Adipose tissue (tissue), 3 donors: Measurements from ENCODE around the gene FGB. TPM values are rescaled to one million over a fixed set of nuclear protein-coding genes. Genes with fewer than 3 reads are reported as not detected.

ENCODE experiments used
- H3K27ac ChIP-seq: one replicate; pipeline ENCODE4 v1.5.1; 2013; ENCODE audit warnings: low read depth, low read length
- WGBS, 3 donors: extraction: QIAGEN DNeasy Blood & Tissue Kit; methylation state at CpG; one replicate each; pipeline ENCODE4 v1.1.7; 2013; 5-methylcytosine and 5-hydroxymethylcytosine counted together
- polyA plus RNA-seq, 3 donors: library from polyadenylated mRNA; stranded (reverse); fragments of 200-250 nt; gene quantifications; one replicate each; pipeline ENCODE4 v1.2.3, GENCODE V29; 2013
- donor health status: healthy with polysubstance abuse.
- donor health status: Bipolar disorder and iron deficiency.
- donor health status: healthy.

Gene FGB
- polyA plus RNA-seq: under 1 TPM in 2 of 3 donors, not detected in 1; 0.14 to 0.31 TPM

DNA sequence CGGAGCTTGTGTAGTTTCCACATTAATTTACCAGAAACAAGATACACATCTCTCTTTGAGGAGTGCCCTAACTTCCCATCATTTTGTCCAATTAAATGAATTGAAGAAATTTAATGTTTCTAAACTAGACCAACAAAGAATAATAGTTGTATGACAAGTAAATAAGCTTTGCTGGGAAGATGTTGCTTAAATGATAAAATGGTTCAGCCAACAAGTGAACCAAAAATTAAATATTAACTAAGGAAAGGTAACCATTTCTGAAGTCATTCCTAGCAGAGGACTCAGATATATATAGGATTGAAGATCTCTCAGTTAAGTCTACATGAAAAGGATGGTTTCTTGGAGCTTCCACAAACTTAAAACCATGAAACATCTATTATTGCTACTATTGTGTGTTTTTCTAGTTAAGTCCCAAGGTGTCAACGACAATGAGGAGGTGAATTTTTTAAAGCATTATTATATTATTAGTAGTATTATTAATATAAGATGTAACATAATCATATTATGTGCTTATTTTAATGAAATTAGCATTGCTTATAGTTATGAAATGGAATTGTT, at the start of gene FGB:
Gene FGB (plus strand): TSS at position 315 of the 558 bp plus-strand sequence. CDS start 8 bp downstream, at position 323.
- WGBS, 3 donors: 73 to 80% (median 74%) methylated on average over 2 of the region's 2 CpGs
- no peak within 1 kb of the TSS for H3K27ac ChIP-seq

DNA sequence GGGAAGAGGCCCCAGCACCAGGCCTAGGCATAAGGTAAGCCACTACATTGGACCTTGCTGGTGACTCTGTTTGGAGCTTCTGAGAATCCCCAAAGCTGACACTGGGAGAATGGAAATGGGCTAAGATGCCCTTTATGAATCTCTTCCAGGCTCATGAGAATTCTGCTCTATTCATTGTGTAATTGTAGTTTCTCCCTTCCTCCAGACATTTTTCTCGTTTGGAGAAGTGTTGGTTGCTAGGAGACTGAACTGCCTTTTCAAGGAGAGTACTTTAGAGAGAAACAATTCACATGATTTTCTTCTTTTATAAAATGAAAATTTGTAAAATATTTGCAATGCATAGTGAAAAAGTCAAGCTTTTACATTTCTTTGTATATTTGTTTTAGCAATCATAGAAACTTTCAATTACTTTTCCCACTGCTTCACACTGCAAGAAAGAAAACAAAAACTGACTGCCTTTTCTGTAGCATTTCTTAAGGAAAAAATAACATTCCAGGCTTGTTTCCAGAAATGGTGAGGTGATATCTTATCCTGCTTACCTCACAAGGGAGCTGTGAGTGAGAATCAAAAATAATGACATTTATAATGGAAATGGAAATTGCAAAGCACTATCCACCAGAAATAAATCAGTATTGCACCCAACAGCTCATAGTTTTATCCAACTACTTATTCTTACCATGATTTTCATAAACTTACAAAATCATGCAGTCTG, 46.3 kb upstream of the FGB start:
- H3K27ac ChIP-seq: no peak overlapping the region
- 2 to 24% (median 7%) methylated on average over 1 of the region's 1 CpG for WGBS, 3 donors

DNA sequence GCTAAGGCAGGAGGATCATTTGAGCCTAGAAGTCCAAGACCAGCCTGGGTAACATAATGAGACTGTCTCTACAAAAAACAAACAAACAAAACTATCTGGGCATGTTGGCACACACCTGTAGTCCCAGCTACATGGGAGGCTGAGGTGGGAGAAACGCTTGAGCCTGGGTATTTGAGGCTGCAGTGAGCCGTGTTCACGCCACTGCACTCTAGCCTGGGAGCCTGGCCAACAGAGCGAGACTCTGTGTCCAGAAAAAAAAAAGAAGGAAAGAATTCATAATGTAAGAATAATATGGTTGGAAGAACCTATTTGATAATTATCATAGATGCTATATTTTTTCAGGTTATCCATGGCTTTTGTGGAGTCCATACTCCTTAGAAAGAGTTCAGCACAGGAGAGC, 45.2 kb upstream of the FGB start:
- WGBS, 3 donors: 72 to 76% (median 73%) methylated on average over 4 of the region's 4 CpGs
- H3K27ac ChIP-seq: no peak overlapping the region

DNA sequence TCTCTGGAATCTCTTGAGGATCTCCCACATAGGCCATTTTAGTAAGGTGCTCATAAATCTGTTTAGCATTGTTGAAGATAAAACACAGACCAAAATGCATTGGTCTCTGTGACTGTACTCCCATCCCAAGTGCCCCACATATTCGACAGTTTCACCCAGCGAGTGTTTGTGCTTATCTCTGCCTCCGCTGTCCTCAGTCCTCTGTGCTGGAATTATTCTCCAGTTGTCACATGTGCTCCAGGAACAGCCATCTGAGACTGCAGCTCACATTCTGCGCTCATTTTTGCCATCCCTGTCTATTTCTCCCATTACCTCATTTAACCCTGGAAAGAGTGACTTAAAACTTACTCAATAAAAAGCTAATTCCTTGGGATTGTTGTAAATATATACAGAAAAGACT, 43.6 kb upstream of the FGB start:
- 69 to 83% (median 78%) methylated on average over 4 of the region's 4 CpGs for WGBS, 3 donors
- no peak overlapping the region for H3K27ac ChIP-seq

DNA sequence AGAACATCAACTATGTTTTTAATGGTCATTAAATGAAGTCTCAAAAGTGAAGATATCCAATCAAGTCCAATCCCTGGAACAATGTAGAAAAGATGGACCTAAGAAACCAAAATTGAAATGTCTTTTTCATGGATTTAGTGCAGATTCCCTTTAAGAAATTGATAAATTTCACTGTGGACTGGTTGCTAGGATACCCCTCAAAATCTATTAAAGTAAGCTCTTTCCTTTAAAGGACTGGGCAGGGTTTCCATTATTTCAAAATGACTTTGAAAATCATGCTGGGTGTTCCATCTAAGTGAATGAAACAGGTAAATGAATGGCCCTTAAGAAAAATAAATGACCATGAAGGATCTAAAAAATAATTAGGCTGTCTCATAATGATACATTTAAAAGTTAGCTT, 41.2 kb upstream of the FGB start:
- no peak overlapping the region for H3K27ac ChIP-seq

DNA sequence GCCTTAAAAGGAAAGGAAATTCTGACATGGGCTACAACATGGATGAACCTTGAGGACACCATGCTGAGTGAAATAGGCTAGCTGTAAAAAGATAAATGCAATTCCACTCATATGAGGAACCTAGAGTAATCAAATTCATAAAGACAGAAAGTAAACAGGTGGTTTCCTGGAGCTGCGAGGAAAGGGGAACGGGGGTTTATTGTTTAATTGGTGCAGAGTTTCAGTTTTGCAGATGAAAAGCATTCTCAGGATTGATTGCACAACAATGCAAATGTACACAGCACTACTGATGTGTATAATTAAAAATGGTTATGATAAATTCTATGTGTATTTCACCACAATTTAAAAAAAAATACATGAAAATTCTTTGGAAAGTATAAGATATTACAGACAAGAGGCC, 36.7 kb upstream of the FGB start:
- WGBS, 3 donors: 30 to 49% (median 36%) methylated on average over 2 of the region's 2 CpGs
- no peak overlapping the region for H3K27ac ChIP-seq

DNA sequence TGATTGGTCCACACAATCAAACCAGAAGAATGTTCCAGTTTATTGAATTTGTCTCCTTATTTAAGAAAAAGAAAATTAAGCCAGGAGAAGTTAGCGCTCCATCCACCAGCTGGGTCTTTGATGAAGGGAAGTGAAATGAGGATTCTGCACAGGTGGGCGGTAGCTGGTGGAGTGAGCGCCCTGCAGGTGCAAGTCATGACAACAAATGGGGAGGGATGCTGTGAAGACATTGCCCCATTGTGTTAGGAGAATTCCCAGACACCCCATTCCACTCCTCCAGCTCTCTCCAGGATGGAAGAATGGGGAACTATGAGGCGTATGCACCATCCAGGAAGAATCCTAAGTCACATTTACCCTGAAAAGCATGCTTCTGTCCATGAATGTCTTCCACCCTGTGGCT, 35.5 kb upstream of the FGB start:
- WGBS, 3 donors: 76 to 94% (median 89%) methylated on average over 4 of the region's 4 CpGs
- H3K27ac ChIP-seq: no peak overlapping the region

DNA sequence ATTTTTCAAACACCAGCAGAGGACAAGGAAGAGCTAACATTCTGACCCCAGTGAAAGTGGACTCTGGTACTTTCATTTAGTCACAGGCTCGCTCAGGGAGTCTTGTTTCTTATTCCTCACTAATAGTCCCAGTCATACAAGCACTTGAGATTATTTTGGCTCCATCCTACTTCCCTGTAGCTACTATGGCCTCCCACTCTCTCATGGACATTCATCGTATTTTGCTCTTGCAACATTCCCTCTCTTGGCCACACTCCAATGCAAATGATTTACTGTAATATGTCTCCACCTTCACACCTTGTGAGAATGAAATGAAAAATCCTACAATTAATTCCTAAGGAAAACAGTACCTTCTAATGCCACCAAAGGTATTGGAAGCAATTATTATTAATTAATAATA, 33.9 kb upstream of the FGB start:
- 32 to 51% (median 38%) methylated on average over 2 of the region's 2 CpGs for WGBS, 3 donors
- no peak overlapping the region for H3K27ac ChIP-seq

DNA sequence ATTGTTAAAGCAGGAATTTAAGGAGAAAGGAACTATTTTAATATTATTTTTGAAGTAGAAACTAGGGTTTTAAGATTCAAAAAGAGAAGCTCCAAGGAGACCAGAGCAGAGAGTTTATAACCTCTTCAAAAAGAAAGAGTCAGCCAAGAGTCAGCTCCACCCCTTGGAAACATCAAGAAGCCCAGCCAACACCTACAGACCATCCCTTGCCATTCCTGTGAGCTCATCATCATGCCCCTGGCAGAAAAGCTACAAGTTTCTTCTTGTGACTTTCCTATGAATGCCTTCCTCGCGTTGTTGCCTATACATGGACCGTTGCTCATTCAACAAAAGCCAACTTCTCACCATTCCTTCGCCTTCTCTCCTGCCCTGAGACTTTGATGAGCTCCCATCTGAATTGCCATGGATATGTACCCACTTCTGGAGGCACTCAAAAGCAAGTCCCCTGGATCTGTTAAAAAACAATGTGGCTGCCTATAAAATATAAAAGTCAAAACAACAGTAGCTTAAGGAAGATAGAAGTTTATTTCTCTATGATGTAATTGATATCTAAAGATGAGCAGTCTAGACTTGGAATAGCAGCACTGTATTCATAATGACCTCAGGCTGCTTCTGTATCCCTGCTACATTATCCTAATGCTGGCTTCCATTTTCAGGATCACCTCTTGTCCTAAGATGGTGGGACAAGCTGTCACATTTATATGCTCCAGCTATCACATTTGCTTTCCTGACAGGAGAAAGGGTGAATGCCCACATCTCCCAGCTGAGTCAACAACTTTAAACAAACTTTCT, 32.9 kb upstream of the FGB start:
- WGBS, 3 donors: 79 to 86% (median 82%) methylated on average over 4 of the region's 4 CpGs
- H3K27ac ChIP-seq: no peak overlapping the region

DNA sequence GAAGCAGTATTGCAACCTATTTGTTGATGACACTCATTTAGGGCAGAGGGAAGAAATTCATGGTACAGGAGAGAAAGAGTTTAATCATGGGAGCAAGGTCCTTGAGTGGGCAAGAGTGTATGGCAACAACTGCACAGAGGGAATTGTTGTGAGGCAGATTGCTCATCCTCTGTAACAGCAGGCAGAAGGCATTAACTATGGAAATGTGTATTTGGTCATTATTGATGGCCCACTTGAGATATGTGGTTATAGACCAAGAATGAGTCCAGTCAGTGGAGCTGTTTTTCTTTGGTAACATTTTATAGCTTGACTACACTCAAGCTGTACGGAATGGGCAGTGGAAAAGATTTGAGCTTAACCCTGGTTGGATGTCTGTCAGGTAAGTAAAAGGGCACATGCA, 28.5 kb upstream of the FGB start:
- H3K27ac ChIP-seq: no peak overlapping the region
- WGBS, 3 donors: 64 to 70% (median 69%) methylated on average over 1 of the region's 1 CpG

DNA sequence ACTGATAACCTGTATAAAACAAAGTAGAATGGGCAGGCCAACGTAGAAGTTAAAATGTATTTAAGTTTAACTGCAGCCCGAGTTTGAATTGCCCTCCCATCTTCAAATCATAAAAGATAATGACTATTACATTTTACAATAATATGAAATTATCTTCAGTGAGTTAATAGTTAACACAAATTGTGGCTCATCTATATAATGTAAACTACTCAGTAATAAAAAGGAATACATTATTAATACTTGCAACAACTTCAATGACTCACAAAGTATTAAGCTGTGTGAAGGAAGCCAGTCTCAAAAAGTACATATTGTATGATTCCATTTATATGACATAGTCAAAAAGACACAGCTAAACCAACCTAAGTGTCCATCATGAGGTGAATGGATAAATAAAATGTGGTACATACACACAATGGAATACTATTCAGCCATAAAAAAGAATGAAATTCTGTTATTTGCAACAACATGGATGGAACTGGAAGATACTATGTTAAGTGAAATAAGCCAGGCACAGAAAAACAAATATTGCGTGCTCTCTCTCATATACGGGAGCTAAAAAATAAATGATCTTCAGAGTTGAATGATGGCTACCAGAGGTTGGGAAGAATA, 20.4 kb upstream of the FGB start:
- H3K27ac ChIP-seq: no peak overlapping the region
- 92 to 96% (median 94%) methylated on average over 4 of the region's 4 CpGs for whole genome bisulfite sequencing, 3 donors

DNA sequence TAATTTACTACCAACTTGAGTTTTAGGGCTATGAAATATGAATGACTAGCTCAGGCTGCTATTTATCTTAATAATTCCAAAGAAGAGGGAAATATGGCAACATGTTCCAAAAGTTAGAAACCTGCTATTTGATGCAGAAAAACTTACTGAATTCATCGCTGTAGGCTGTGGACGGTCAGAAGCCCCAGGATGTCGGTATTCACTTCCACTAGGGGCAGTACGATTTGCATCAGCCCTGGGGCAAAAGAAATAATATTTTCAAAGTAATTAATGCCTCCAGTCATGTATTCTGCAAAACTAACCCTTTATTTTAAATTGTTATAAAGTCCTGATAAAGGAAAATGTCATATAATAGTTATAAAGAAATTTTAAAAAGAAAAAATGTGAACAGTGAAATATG, 17.1 kb upstream of the FGB start:
- 89 to 95% (median 91%) methylated on average over 4 of the region's 4 CpGs for WGBS, 3 donors
- H3K27ac ChIP-seq: no peak overlapping the region

DNA sequence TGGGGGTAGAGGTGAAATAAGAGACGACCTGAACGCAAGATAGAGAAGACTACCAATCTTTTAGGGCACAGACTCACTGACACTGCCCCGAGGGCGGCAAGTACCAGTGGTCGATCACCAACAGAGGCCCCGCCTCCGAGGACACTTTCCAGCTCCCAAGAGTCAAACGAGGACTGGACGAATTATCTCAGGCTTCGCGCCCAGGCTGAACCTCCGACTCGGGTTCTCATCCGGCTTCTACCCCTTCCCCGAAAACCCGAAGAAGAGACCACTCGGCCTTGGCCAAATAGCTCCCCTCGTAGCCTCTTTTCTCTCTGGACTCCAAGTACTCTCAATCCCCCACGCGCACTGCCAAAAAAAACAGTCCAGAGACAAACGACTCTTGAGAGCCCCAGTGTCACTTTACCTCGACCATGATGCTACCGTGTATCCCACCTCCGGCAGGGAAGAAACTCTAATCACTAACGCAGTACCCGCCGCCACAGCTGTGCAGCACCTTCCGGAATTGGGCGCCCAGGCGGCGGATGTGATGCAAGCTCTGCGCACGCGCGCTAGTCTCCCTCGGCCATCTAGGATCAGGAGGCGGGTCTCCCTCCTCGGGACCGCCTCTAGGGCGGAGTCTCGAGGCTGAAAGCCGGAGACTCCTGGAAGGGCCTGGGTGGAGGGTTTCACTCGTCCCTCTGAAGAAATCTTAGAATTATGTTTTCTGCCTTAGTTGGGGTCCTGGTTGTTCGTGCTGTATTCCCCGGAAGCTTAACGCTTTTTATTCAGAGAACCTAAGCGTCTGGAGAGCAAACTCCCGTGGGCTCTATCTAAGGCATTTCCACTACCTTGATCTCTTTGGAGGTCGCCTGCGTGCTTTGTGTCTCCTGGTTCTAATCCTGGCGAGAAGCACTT, 12.7 kb upstream of the FGB start, which contains the start of gene PLRG1:
Gene PLRG1 (minus strand): TSS at position 507 of the 897 bp plus-strand sequence. CDS start 92 bp downstream, at position 415.
- WGBS, 3 donors: 0 to 1% (median 1%) methylated on average over 51 of the region's 51 CpGs
- no peak within 1 kb of the TSS for H3K27ac ChIP-seq

DNA sequence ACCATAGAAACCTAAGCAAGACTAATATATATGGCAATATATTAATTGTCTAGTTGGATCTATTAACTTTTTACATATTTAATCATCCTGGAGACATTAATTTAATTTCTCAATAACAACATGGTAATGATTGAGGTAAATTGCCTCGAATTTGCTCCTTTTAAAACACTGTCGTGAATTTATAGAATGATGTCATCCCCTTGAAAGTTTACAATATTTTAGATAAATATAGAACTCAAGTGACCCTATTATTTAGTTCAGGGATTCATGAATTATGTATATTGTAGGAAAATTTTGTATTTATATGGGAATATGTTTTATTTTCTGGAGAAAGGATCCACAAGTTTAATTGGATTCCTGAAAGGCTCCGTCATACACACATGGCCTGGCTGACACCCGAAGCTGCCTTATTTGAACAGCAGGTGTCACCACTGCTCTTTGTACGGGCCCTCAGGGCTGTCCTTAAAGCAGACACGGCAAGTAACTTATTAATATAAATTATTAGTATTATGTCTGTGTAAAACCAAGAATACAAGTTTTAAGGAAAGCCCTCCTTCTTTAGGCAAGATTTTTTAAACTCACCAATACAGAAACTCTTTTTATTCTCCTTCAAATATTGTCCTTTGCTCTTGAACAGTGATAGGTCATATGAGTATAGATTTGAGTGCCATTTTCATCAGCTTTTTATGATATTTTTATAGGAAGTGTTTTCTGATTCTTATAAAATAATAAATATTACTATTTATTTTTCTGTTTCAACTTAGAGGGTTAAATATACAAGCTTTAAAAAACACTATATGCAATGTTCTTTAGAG, 10.7 kb upstream of the FGB start:
- 17 to 25% (median 20%) methylated on average over 6 of the region's 6 CpGs for WGBS, 3 donors
- no peak overlapping the region for H3K27ac ChIP-seq

DNA sequence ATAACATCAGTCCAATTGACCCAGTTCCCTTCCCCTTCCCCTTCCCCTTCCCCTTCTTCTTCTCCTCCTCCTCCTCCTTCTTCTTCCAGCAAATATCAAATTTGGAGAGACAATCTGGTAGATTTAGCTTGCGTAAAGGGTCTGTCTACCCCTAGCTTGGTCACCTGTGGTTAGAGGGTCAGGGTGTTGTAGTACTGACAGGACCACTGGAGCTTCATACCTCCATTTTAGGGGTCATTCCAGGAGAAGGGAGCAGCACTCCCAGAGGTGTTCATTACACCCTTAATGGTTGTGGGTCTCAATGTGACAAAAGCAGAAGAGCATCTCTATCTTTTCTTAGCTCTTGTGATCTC, 3.7 kb upstream of the FGB start:
- WGBS, 3 donors: 89 to 94% (median 91%) methylated on average over 1 of the region's 1 CpG
- no peak overlapping the region for H3K27ac ChIP-seq

DNA sequence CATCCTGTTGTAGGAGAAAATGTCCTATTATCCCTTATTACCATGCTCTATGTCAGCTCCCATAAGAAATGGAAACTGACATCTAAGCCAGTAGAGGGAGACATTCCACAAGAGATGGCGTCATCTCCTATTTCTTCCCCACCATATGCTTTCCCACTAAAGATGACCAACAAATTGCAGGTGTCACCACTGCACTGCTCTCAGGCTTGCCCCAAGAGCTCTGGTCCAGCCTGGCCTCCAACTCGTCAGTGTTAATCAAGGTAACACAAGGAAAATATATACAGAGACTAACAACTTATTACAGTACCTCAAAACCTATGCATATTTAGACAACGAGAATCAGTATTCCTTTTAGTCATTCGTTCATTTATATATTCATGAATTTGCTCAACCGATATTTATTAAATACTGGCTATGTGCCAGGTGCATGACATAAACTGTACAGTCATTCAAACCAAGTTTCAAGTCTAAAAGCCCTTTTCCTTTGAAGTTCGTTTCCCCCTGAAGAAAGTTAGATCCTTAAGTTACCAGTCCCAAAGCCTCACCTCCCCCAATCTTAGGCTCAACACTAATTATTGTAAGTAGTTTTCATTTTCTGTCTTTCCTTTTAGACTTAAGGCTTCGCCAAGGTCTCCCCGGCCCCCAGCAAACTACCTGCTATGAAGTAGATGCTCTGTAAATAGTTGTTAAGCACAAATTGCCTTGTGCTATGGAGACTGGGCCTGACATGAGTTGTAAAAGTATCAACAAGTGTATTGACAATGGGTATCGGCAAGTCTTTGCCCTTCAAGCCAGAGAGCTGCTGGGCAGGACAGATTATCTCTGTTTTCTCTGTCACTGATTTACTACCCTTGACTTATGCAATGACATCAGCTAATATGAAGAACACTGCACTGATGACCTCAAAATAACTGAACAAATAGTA, 3.1 kb upstream of the FGB start:
- H3K27ac ChIP-seq: no peak overlapping the region
- 64 to 74% (median 72%) methylated on average over 9 of the region's 9 CpGs for WGBS, 3 donors

DNA sequence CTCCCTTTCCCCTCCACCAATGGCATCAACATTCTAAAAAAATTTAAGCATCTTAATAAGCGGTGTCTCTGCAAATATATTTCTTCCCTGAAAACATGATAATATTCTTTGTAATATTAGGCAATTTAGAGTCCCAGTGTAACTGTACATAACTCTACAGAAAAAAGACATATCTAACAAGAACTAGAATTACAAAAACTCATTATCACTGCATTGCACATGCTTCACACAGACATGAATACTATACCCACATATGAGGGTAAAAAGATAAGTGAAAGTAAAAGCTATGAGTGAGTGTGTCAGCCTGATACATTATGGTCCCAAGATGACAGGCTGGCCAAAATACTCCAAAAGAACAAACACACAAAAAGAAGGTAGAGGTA, 2.4 kb upstream of the FGB start:
- no peak overlapping the region for H3K27ac ChIP-seq
- 88 to 96% (median 95%) methylated on average over 1 of the region's 1 CpG for WGBS, 3 donors
